ENCODE results near the gene MICAL3. TPM values are rescaled to one million over a fixed set of nuclear protein-coding genes. Genes with fewer than 3 reads are reported as not detected.

The MICAL3 gene
- total RNA-seq, 1 donor from 2014 or later, result 47.5 TPM

DNA sequence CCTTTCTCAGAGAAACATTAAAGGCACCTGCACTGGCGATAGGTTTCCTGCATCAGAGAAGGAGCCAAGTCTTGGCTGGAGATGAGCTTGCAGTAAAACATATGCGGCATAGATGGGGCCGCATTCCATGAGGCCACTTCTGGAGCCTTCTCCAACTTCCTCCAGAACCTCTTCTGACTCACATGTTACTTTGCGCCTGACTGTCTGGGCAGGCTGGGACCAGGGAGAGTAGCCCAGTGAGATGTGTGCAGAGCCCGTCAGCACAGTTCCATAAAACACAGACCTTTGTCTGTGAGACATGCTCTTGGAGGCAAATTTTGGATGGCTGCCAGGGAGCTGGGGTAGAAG is 194.7 kb downstream of the MICAL3 start:
- no peak for TF ChIP-seq CTCF (conservative IDR thresholded peaks at IDR 0.05; ENCODE audit: low read depth, low read length)
- no peak overlapping the region for H3K4me3 ChIP-seq (ENCODE audit: low read depth, low read length)
- DNase-seq (ENCODE audit: low read depth), result no peak

GRCh38 chr22:17828502-17829080 is 195.8 kb downstream of the MICAL3 start:
- no peak overlapping the region for H3K4me3 ChIP-seq (ENCODE audit: low read depth, low read length)
- no peak for TF ChIP-seq CTCF (conservative IDR thresholded peaks at IDR 0.05; ENCODE audit: low read depth, low read length)
- no peak for DNase-seq (ENCODE audit: low read depth)

- DNase-seq (ENCODE audit: low read depth), result no peak
- no peak for TF ChIP-seq CTCF (conservative IDR thresholded peaks at IDR 0.05; ENCODE audit: low read depth, low read length)
- no peak overlapping the region for H3K4me3 ChIP-seq (ENCODE audit: low read depth, low read length)
Observed at GRCh38 chr22:17827466-17827865, 196.9 kb downstream of the MICAL3 start.

GRCh38 chr22:17825876-17826550 is 198.3 kb downstream of the MICAL3 start:
- no peak for DNase-seq (ENCODE audit: low read depth)
- no peak for TF ChIP-seq CTCF (conservative IDR thresholded peaks at IDR 0.05; ENCODE audit: low read depth, low read length)
- H3K4me3 ChIP-seq (ENCODE audit: low read depth, low read length), result no peak overlapping the region

DNA sequence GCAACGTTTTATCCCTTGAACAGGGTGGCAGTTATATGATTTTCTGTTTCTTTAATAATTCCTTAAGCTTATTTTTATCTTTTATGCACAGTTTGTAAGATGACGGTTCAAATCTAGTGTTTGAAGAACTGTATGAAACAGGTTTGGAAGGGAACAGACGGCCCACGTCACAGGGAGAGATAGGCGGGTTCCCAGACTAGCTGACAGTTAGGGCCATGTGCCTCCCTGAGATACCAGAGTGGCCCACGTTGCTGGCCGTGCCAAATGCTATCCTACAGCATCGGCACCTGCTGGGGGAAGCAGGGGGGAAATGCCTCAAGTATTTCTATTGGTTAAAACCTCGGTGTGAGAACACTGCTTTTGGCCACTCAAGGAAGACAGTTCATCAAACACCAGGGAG is 199.9 kb downstream of the MICAL3 start:
- H3K4me3 ChIP-seq (ENCODE audit: low read depth, low read length), result no peak overlapping the region
- DNase-seq (ENCODE audit: low read depth), result no peak
- no peak for TF ChIP-seq CTCF (conservative IDR thresholded peaks at IDR 0.05; ENCODE audit: low read depth, low read length)

DNA sequence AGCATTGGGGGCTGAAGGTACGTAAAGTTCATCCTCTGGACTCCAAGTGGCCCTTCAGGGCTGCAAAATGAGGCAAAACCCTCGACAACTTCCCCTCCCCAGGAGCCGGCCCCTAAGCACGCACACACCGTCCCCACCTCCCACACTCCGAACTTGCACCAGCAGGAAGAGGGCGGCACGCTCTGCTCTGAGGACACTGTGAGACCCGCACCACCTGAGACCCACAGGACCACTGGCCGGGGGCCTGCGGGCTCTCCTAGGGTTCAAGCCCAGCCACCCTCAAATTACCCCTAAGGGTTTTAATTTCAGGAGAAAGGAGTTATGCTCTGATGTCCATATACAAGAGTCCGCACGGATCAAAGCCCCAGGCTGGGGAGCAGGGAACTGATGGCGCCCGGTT is 200.4 kb downstream of the MICAL3 start:
- no peak for TF ChIP-seq CTCF (conservative IDR thresholded peaks at IDR 0.05; ENCODE audit: low read depth, low read length)
- no peak for DNase-seq (ENCODE audit: low read depth)
- no peak overlapping the region for H3K4me3 ChIP-seq (ENCODE audit: low read depth, low read length)

GRCh38 chr22:17823226-17823625 is 201.1 kb downstream of the MICAL3 start:
- DNase-seq (ENCODE audit: low read depth), result no peak
- TF ChIP-seq CTCF (conservative IDR thresholded peaks at IDR 0.05; ENCODE audit: low read depth, low read length), result no peak
- H3K4me3 ChIP-seq (ENCODE audit: low read depth, low read length), result no peak overlapping the region
